Heart left ventricle (tissue), 13 donors: ENCODE results near the gene MINDY4.

ENCODE experiments used
- CTCF ChIP-seq, 12 donors: fragments of 200-600 bp; sonication (generic) in 4 of 12; IDR thresholded peaks; one replicate each; pipeline versions ENCODE4 v1.5.0 to v1.8.0; 2018 to 2022; ENCODE audit warnings: antibody characterized with exemption in 12 of 12, mild to moderate bottlenecking in 5 of 12
- POLR2A ChIP-seq, 2 donors: fragments of 450-650 bp; IDR thresholded peaks; one replicate each; pipeline ENCODE4 v1.6.1; 2017; ENCODE audit warnings: antibody characterized with exemption in 2 of 2, mild to moderate bottlenecking in 2 of 2, moderate library complexity in 2 of 2
- donor health status: ischemic (EF 13 %, LVEDD 7.1; RV severe dilation, severe dysfunction).
- donor health status: DM: no; HTN: yes; CAD: no.
- donor health status: DM: no; HTN: no; CAD: no.
- donor health status: ischemic (EF 25% LVEDD 6.9; RV normal size, moderate dysfunction).
- donor health status: ischemic (EF 25% LVEDD 5.7; RV mildly dilated, moderate dysfunction).
- donor health status: ischemic (EF 35%, LVEDD 5.7; RV mildly dilated, moderate dysfunction).
- donor health status: nonischemic (EF 11% LVEDD 7.7; RV severe dilation, severe dysfunction).
- donor health status: DM: yes; HTN: yes; CAD: no.
- donor health status: PGD.
- donor health status: ischemic (EF 29% LVEDD 5.4; RV normal size, mild dysfunction).
- donor health status: nonischemic (EF 23%, LVEDD 6.1; RV moderate dilation, normal function).

GRCh38 chr7:30859202-30859939 lies 88.2 kb downstream of the MINDY4 start:
- TF ChIP-seq POLR2A (IDR thresholded peaks at IDR 0.05) (no peak), CTCF (IDR thresholded peaks at IDR 0.05) (no peak)
